GM19099 (cell line): ENCODE data around the gene TRAF7.

Experiments used
- POLR2A ChIP-seq: IDR thresholded peaks from 3 replicates; pipeline ENCODE4 v1.6.1; 2011; ENCODE audit warnings: low read depth; ENCODE audit not compliant: insufficient read length; ENCODE audit errors: extremely low read depth

Gene TRAF7

GRCh38 chr16:2155091-2155950 lies at the start of gene TRAF7:
Gene TRAF7 (plus strand): TSS chr16:2155782. CDS start chr16:2163921, 8,139 bp downstream.
- TF ChIP-seq POLR2A: peak; percentile 100

- TF ChIP-seq POLR2A: no peak
These were observed 40.0 kb upstream of the TRAF7 start for GRCh38 chr16:2115591-2115973.

GRCh38 chr16:2121853-2122252 lies 33.7 kb upstream of the TRAF7 start:
- no peak for TF ChIP-seq POLR2A

- no peak for TF ChIP-seq POLR2A
These were observed 33.2 kb upstream of the TRAF7 start for GRCh38 chr16:2122429-2122828.

- TF ChIP-seq POLR2A: peak; percentile 19
These were observed 19.7 kb upstream of the TRAF7 start, which contains the start of gene PKD1 for GRCh38 chr16:2135770-2136490. Gene PKD1 (minus strand): TSS chr16:2135898. CDS start chr16:2135689, 209 bp downstream.

- TF ChIP-seq POLR2A: no peak
These were observed 12.4 kb upstream of the TRAF7 start for GRCh38 chr16:2142942-2143877.

- TF ChIP-seq POLR2A: no peak
These were observed 11.6 kb upstream of the TRAF7 start for GRCh38 chr16:2143878-2144485.

GRCh38 chr16:2145843-2146242 lies 9.7 kb upstream of the TRAF7 start:
- no peak for TF ChIP-seq POLR2A

- no peak for TF ChIP-seq POLR2A
These were observed 8.2 kb upstream of the TRAF7 start for GRCh38 chr16:2147378-2147777.

- TF ChIP-seq POLR2A: no peak
These were observed 7.5 kb upstream of the TRAF7 start, which contains the start of gene RAB26 for GRCh38 chr16:2147981-2148671. Gene RAB26 (plus strand): TSS chr16:2148625. CDS start chr16:2148784, 159 bp downstream.

- no peak for TF ChIP-seq POLR2A
These were observed 6.6 kb upstream of the TRAF7 start for GRCh38 chr16:2148714-2149629.

GRCh38 chr16:2149630-2150417 lies 5.8 kb upstream of the TRAF7 start:
- TF ChIP-seq POLR2A: peak; percentile 5
